ENCODE measurements around the gene MAP1S.

The MAP1S gene

GRCh38 chr19:17757125-17757524, 37.8 kb downstream of the MAP1S start:
- Histone ChIP-seq H3K9me3 (ENCODE audit: control insufficient read depth, low read depth, low read length) (no peaks in the 10 kb centered on the region), H3K27ac (ENCODE audit: low read length) (no peak overlapping the region), H3K9ac (ENCODE audit: low read length) (no peak overlapping the region), H3K4me3 (ENCODE audit: low read length) (no peak overlapping the region), H3K36me3 (ENCODE audit: control insufficient read depth, low read depth, low read length) (no peaks in the 10 kb centered on the region), H3K27me3 (ENCODE audit: control insufficient read depth, insufficient read depth, low read length) (no peaks in the 10 kb centered on the region), H3K4me1 (ENCODE audit: control insufficient read depth, low read depth, low read length) (peaks cover 7% of the 10 kb centered on the region)

DNA sequence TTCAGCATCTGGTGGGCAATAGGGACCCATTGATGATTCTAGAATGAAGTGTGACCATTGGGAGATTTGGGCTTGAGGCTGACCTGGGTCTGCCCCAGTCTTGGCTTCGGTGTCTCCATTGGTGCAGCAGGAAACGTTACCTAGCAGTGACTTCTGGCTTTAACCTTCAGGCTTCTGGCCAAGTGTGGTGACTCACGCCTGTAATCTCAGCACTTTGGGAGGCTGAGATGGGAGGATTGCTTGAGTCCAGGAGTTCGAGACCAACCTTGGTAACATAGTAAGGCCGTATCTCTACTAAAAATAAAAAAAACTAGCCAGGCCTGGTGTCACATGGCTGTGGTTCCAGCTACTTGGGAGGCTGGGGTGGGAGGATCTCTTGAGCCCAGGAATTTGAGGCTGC, 39.2 kb downstream of the MAP1S start:
- no peak overlapping the region for H3K27ac ChIP-seq (ENCODE audit: low read length)
- H3K27me3 ChIP-seq (ENCODE audit: control insufficient read depth, insufficient read depth, low read length): no peaks in the 10 kb centered on the region
- H3K9me3 ChIP-seq (ENCODE audit: control insufficient read depth, low read depth, low read length): no peaks in the 10 kb centered on the region
- no peaks in the 10 kb centered on the region for H3K36me3 ChIP-seq (ENCODE audit: control insufficient read depth, low read depth, low read length)
- peaks cover 7% of the 10 kb centered on the region for H3K4me1 ChIP-seq (ENCODE audit: control insufficient read depth, low read depth, low read length)
- no peak overlapping the region for H3K9ac ChIP-seq (ENCODE audit: low read length)
- H3K4me3 ChIP-seq (ENCODE audit: low read length): no peak overlapping the region

- Histone ChIP-seq H3K36me3 (ENCODE audit: control insufficient read depth, low read depth, low read length) (no peaks in the 10 kb centered on the region), H3K27me3 (ENCODE audit: control insufficient read depth, insufficient read depth, low read length) (no peaks in the 10 kb centered on the region), H3K4me3 (ENCODE audit: low read length) (no peak overlapping the region), H3K9ac (ENCODE audit: low read length) (no peak overlapping the region), H3K4me1 (ENCODE audit: control insufficient read depth, low read depth, low read length) (no peaks in the 10 kb centered on the region), H3K27ac (ENCODE audit: low read length) (no peak overlapping the region), H3K9me3 (ENCODE audit: control insufficient read depth, low read depth, low read length) (no peaks in the 10 kb centered on the region)
Measured at GRCh38 chr19:17761148-17761547, 41.9 kb downstream of the MAP1S start.

- H3K4me3 ChIP-seq (ENCODE audit: low read length): peak overlapping the region; percentile 21
- H3K27me3 ChIP-seq (ENCODE audit: control insufficient read depth, insufficient read depth, low read length): no peaks in the 10 kb centered on the region
- peak overlapping the region; percentile 39 for H3K9ac ChIP-seq (ENCODE audit: low read length)
- no peaks in the 10 kb centered on the region for H3K4me1 ChIP-seq (ENCODE audit: control insufficient read depth, low read depth, low read length)
- no peaks in the 10 kb centered on the region for H3K9me3 ChIP-seq (ENCODE audit: control insufficient read depth, low read depth, low read length)
- H3K27ac ChIP-seq (ENCODE audit: low read length): no peak overlapping the region
- no peaks in the 10 kb centered on the region for H3K36me3 ChIP-seq (ENCODE audit: control insufficient read depth, low read depth, low read length)
Measured at GRCh38 chr19:17762505-17763229, 43.4 kb downstream of the MAP1S start.

GRCh38 chr19:17764348-17764747, 45.1 kb downstream of the MAP1S start:
- no peak overlapping the region for H3K9ac ChIP-seq (ENCODE audit: low read length)
- H3K36me3 ChIP-seq (ENCODE audit: control insufficient read depth, low read depth, low read length): no peaks in the 10 kb centered on the region
- H3K9me3 ChIP-seq (ENCODE audit: control insufficient read depth, low read depth, low read length): no peaks in the 10 kb centered on the region
- no peaks in the 10 kb centered on the region for H3K27me3 ChIP-seq (ENCODE audit: control insufficient read depth, insufficient read depth, low read length)
- H3K27ac ChIP-seq (ENCODE audit: low read length): no peak overlapping the region
- H3K4me3 ChIP-seq (ENCODE audit: low read length): no peak overlapping the region
- H3K4me1 ChIP-seq (ENCODE audit: control insufficient read depth, low read depth, low read length): no peaks in the 10 kb centered on the region

DNA sequence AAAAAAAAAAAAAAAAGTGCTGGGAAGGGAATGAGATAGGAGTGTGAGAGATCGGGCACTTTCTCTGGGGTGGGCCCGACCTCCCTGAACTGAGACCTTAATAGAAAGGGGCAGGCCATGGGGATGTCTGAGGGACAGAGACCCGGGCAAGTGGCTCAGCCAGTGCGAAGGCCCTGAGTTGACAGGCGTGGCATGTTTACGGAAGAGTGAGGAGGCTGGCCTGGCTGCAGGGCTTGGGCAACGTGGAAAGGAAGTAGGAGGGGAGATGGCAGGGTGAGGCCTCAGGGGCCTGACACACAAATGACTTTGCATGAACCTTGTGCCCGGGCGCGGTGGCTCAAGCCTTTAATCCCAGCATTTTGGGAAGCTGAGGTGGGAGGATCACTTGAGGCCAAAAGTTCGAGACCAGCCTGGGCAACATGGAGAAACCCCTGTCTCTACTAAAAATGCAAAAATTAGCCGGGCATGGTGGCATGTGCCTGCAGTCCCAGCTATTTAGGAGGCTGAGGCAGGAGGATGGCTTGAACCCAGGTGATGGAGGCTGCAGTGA, 45.9 kb downstream of the MAP1S start:
- no peaks in the 10 kb centered on the region for H3K9me3 ChIP-seq (ENCODE audit: control insufficient read depth, low read depth, low read length)
- no peaks in the 10 kb centered on the region for H3K36me3 ChIP-seq (ENCODE audit: control insufficient read depth, low read depth, low read length)
- H3K4me1 ChIP-seq (ENCODE audit: control insufficient read depth, low read depth, low read length): no peaks in the 10 kb centered on the region
- no peak overlapping the region for H3K9ac ChIP-seq (ENCODE audit: low read length)
- H3K27me3 ChIP-seq (ENCODE audit: control insufficient read depth, insufficient read depth, low read length): no peaks in the 10 kb centered on the region
- H3K4me3 ChIP-seq (ENCODE audit: low read length): no peak overlapping the region
- H3K27ac ChIP-seq (ENCODE audit: low read length): no peak overlapping the region

DNA sequence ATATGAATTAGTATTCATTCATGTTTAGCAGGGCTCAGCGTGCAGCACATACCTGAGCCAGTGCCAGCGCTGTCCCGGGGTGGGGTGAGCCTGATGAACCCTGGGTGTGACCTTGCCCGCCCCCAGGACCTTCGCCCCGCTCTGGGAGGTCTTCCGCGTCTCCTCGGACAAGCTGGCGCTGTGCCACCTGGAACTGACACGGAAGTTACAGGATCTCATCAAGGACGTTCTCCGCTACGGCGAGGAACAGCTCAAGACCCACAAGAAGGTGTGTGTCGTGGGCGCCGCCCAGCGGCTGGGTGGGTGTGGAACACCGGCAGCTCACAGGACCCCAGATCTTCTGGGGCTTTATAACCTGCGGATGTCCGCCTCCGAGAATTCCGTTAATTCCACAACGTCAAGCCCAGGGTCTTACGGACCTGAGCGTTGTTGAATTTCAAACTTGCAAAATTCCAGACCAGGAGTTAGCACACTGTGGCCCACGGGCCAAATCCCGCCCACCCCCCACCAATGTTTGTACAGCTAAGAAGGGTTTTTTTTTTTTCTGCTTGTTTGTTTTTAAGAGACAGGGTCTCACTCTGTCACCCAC, 47.4 kb downstream of the MAP1S start:
- Histone ChIP-seq H3K9ac (ENCODE audit: low read length) (no peak overlapping the region), H3K4me1 (ENCODE audit: control insufficient read depth, low read depth, low read length) (no peaks in the 10 kb centered on the region), H3K4me3 (ENCODE audit: low read length) (no peak overlapping the region), H3K36me3 (ENCODE audit: control insufficient read depth, low read depth, low read length) (no peaks in the 10 kb centered on the region), H3K27me3 (ENCODE audit: control insufficient read depth, insufficient read depth, low read length) (no peaks in the 10 kb centered on the region), H3K27ac (ENCODE audit: low read length) (no peak overlapping the region), H3K9me3 (ENCODE audit: control insufficient read depth, low read depth, low read length) (no peaks in the 10 kb centered on the region)

DNA sequence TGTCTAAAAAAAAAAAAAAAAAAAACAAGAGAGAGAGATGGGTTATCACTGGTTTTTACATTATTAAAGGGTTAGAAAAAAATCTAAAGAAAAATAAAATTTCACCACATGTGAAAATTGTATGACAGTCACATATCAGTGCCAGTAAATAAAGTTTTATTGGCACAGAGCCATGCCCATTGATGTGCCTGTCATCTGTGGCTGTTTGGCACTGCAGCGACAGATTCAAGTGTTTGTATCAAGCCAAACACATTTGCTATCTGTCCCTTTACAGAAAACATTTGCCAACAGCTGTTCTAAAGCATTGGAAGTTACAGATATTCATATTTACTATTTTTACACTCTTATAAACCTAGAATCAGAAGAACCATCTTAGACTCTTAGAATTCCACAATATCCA, 48.3 kb downstream of the MAP1S start:
- no peak overlapping the region for H3K27ac ChIP-seq (ENCODE audit: low read length)
- no peaks in the 10 kb centered on the region for H3K9me3 ChIP-seq (ENCODE audit: control insufficient read depth, low read depth, low read length)
- H3K27me3 ChIP-seq (ENCODE audit: control insufficient read depth, insufficient read depth, low read length): no peaks in the 10 kb centered on the region
- H3K9ac ChIP-seq (ENCODE audit: low read length): no peak overlapping the region
- H3K4me3 ChIP-seq (ENCODE audit: low read length): no peak overlapping the region
- no peaks in the 10 kb centered on the region for H3K4me1 ChIP-seq (ENCODE audit: control insufficient read depth, low read depth, low read length)
- H3K36me3 ChIP-seq (ENCODE audit: control insufficient read depth, low read depth, low read length): no peaks in the 10 kb centered on the region

- Histone ChIP-seq H3K9ac (ENCODE audit: low read length) (no peak overlapping the region), H3K27me3 (ENCODE audit: control insufficient read depth, insufficient read depth, low read length) (no peaks in the 10 kb centered on the region), H3K9me3 (ENCODE audit: control insufficient read depth, low read depth, low read length) (no peaks in the 10 kb centered on the region), H3K4me1 (ENCODE audit: control insufficient read depth, low read depth, low read length) (no peaks in the 10 kb centered on the region), H3K4me3 (ENCODE audit: low read length) (no peak overlapping the region), H3K27ac (ENCODE audit: low read length) (no peak overlapping the region), H3K36me3 (ENCODE audit: control insufficient read depth, low read depth, low read length) (no peaks in the 10 kb centered on the region)
Measured at GRCh38 chr19:17770613-17771012, 51.3 kb downstream of the MAP1S start.

- no peak overlapping the region for H3K9ac ChIP-seq (ENCODE audit: low read length)
- no peaks in the 10 kb centered on the region for H3K36me3 ChIP-seq (ENCODE audit: control insufficient read depth, low read depth, low read length)
- no peaks in the 10 kb centered on the region for H3K9me3 ChIP-seq (ENCODE audit: control insufficient read depth, low read depth, low read length)
- no peak overlapping the region for H3K4me3 ChIP-seq (ENCODE audit: low read length)
- no peaks in the 10 kb centered on the region for H3K4me1 ChIP-seq (ENCODE audit: control insufficient read depth, low read depth, low read length)
- no peaks in the 10 kb centered on the region for H3K27me3 ChIP-seq (ENCODE audit: control insufficient read depth, insufficient read depth, low read length)
- H3K27ac ChIP-seq (ENCODE audit: low read length): no peak overlapping the region
Measured at GRCh38 chr19:17772172-17772571, 52.9 kb downstream of the MAP1S start.

- Histone ChIP-seq H3K27me3 (ENCODE audit: control insufficient read depth, insufficient read depth, low read length) (no peaks in the 10 kb centered on the region), H3K9ac (ENCODE audit: low read length) (no peak overlapping the region), H3K9me3 (ENCODE audit: control insufficient read depth, low read depth, low read length) (no peaks in the 10 kb centered on the region), H3K4me1 (ENCODE audit: control insufficient read depth, low read depth, low read length) (no peaks in the 10 kb centered on the region), H3K36me3 (ENCODE audit: control insufficient read depth, low read depth, low read length) (no peaks in the 10 kb centered on the region), H3K4me3 (ENCODE audit: low read length) (no peak overlapping the region), H3K27ac (ENCODE audit: low read length) (no peak overlapping the region)
Measured at GRCh38 chr19:17775245-17775927, 56.1 kb downstream of the MAP1S start.

Measured in iPS-18a (cell line).